ENCODE data around the gene KIRREL2. TPM values are rescaled to one million over a fixed set of nuclear protein-coding genes. Genes with fewer than 3 reads are reported as not detected.

The KIRREL2 gene
- total RNA-seq, 1 experiment from 2014 or later: 3.1 TPM

- Histone ChIP-seq H2AK5ac (ENCODE audit: insufficient read length, low read length) (peak overlapping the region; percentile 94), H2BK15ac (ENCODE audit: low read depth, low read length) (no peak overlapping the region), H3K23me2 (ENCODE audit: insufficient read length, low read depth, low read length, poor library complexity, severe bottlenecking) (no peaks in the 10 kb centered on the region), H3K27ac (ENCODE audit: insufficient read length, low read depth, low read length) (no peak overlapping the region), H3T11ph (ENCODE audit: low read length) (no peak overlapping the region), H3K23ac (ENCODE audit: insufficient read length, low read depth, low read length) (no peak overlapping the region), H3K9me3 (ENCODE audit: control insufficient read depth, low read depth, low read length) (no peaks in the 10 kb centered on the region), H3K4ac (ENCODE audit: low read depth, low read length) (no peak overlapping the region), H3K18ac (ENCODE audit: insufficient read length, low read depth, low read length) (no peak overlapping the region), H2BK12ac (ENCODE audit: insufficient read length, low read depth, low read length) (no peak overlapping the region), H3K4me2 (ENCODE audit: insufficient read depth, insufficient read length, low read length) (no peak overlapping the region), H4K8ac (replicated peaks; ENCODE audit: insufficient read length, low read depth, low read length) (no peak overlapping the region), H3K79me2 (ENCODE audit: insufficient read depth, low read length) (no peaks in the 10 kb centered on the region), H4K91ac (ENCODE audit: insufficient read length, low read depth, low read length) (no peak overlapping the region), H3K27me3 (ENCODE audit: insufficient read depth, low read length) (no peaks in the 10 kb centered on the region), H3K9ac (ENCODE audit: extremely low read depth, insufficient read length, low read length) (no peak overlapping the region), H3K4me1 (ENCODE audit: insufficient read depth, low read length) (peaks cover 2% of the 10 kb centered on the region; the same call in 1 of the 2 replicates), H2AFZ (ENCODE audit: low read length) (no peak overlapping the region), H3K14ac (ENCODE audit: insufficient read depth, low read length) (no peak overlapping the region), H4K5ac (ENCODE audit: insufficient read length, low read depth, low read length) (no peak overlapping the region), H3K79me1 (ENCODE audit: insufficient read depth, low read depth, low read length, poor library complexity, severe bottlenecking) (no peaks in the 10 kb centered on the region), H2BK5ac (ENCODE audit: insufficient read length, low read length) (no peak overlapping the region), H2BK120ac (ENCODE audit: low read depth, low read length, poor library complexity, severe bottlenecking) (no peak overlapping the region), H3K56ac (ENCODE audit: insufficient read length, low read depth, low read length) (no peak overlapping the region), H2BK20ac (ENCODE audit: low read depth, low read length, poor library complexity, severe bottlenecking) (no peak overlapping the region), H4K20me1 (ENCODE audit: control insufficient read depth, insufficient read depth, insufficient read length) (no peaks in the 10 kb centered on the region)
- DNase-seq: no peak
- peaks cover 4 to 21% of the 10 kb centered on the region in 2 experiments for H3K4me1 Mint-ChIP-seq
- WGBS (ENCODE audit: extremely low coverage, insufficient read length, low lambda C conversion rate): no CpG with 5 or more reads among the region's 5 CpGs
- TF ChIP-seq CTCF (conservative IDR thresholded peaks at IDR 0.05): no peak
- no peaks in the 10 kb centered on the region for H3K36me3 Mint-ChIP-seq (ENCODE audit: insufficient read depth in 1 of 3, low read depth in 3 of 3)
- H3K27ac Mint-ChIP-seq: no peak overlapping the region
- H3K4me3 Mint-ChIP-seq: no peak overlapping the region; a peak in 1 of 5 replicates
- peaks cover 10% of the 10 kb centered on the region for H3K27me3 Mint-ChIP-seq (ENCODE audit: low read depth)
- no peaks in the 10 kb centered on the region for H3K9me3 Mint-ChIP-seq
Measured at GRCh38 chr19:35911790-35912189, 55.1 kb downstream of the KIRREL2 start.
